A673 (cell line): Measurements from ENCODE around the gene CDC42BPB.

Experiments
- CTCF ChIP-seq: fragments of 300-800, 200-600 bp; sonication (generic); conservative IDR thresholded peaks from 2 replicates; pipeline ENCODE4 v1.5.1; 2017; ENCODE audit warnings: low read depth, mild to moderate bottlenecking, antibody characterized with exemption, low read length, moderate library complexity, mixed read lengths
- EZH2 ChIP-seq: fragments of 200-600 bp; sonication (generic); IDR thresholded peaks from 2 replicates; pipeline ENCODE4 v1.6.1; 2017; ENCODE audit warnings: borderline replicate concordance, low read depth, mild to moderate bottlenecking, mixed read lengths, antibody characterized with exemption, low read length; ENCODE audit not compliant: poor library complexity, severe bottlenecking

GRCh38 chr14:102892651-102893050, 164.7 kb downstream of the CDC42BPB start:
- TF ChIP-seq CTCF = no peak
- no peak for TF ChIP-seq EZH2
